Muscle of arm (tissue), 12 donors: ENCODE measurements around the gene BCL2. TPM values are rescaled to one million over a fixed set of nuclear protein-coding genes. Genes with fewer than 3 reads are reported as not detected.
A peak's percentile ranks its signal among the peaks of the same experiment; 100 is the strongest.

Source experiments
- DNase-seq: peaks from one replicate; pipeline ENCODE4 v3.0.0-alpha.2; 2013
- polyA plus RNA-seq, 12 donors: library from polyadenylated mRNA; unstranded; fragments of 120-200 nt; gene quantifications; one replicate each; pipeline ENCODE4 v1.2.1, GENCODE V29; 2013; ENCODE audit not compliant: insufficient read length in 12 of 12

BCL2 gene
- polyA plus RNA-seq, 12 donors, result 14.8 to 40.8 (median 19.9) TPM; not detected in 1

GRCh38 chr18:63183952-63184770 is 135.4 kb downstream of the BCL2 start:
- DNase-seq, result no peak

GRCh38 chr18:63183378-63183777 is 136.2 kb downstream of the BCL2 start:
- DNase-seq, result no peak

DNA sequence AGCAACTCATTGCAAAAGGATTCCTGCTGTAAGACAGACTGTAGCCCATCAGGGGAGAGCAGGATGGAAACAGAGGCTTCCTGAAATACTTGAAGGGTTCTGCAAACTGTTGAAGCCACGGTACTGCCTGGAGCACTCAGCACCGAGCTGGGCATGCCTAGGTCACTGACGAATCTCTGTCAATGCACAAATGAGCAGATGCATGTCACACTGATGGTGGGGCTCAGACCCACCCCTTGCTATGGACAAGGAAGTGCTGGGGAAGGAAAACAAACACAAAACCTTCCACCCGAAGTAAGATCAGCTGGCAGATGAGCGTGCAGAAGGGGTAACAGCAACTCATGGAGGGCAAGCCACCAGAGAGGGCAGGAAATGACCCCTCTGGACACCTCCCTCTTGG is 136.7 kb downstream of the BCL2 start:
- no peak for DNase-seq

DNA sequence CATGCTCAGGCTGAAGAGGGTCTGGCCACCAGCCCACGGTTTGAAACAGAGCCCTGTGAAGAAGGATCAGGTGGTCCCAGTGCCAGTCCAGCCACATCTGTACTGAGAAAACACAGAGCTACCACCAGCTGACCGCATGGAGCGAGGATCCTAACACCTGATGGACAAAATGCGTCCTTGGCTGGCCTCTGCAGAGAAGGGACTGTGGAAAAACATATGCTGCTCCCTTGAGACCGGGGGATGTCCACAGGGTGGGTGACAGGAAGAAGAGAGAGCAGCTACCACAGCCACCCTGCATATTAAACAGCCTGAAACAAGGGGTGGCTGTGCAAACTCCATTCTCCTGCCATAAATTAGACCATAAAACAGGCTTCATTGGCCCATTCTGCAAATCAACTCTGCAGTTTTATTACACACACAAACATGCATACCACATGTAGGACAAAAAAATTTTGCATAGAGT is 137.2 kb downstream of the BCL2 start:
- DNase-seq, result no peak

DNA sequence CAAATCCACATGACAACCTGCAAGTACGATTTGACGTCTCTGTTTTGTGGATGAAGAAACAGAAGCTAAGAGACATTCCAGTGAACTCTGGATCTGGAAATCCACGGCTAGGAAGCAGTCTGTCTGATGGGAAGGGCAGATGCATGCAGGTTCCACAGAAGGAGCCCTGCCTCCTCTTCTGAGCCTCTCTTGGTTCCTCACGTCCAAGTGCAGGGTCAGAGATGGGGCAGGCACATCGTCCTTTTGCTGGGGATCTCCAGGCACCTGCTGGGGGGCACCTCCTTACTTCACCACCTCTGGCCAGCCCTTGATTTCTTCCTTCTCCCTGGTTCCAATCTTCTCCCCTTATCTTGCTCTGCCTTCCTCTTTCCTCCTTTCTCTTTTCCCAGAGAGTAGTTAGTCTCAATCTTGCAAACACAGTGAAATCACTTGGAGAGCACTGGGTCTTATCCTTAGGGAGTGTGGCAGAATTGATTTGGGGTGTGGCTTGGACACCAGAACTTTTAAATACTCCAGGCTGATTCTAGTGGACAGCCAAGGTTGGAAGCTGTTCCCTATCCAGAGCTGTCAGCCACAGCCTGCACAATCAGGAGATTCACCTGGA is 137.8 kb downstream of the BCL2 start:
- DNase-seq, result no peak

DNA sequence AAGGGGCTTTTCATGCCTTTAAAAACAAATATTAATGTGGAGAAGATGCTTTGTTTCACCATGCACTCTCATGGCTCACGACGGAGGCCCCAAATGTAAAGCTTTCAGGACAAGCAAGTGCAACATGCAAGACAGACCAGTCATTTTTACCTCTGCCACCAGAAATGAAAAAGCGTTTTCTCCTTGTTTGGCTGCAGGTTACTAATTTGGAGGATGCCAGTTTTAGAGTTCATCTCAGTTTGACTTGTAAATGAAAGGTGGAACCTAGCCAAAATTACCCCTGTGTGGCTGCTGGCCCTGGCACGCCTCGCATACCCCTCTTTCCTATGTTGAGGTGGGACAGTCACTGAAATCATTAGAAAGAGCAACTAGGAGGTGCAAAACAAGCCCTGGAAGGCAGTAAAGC is 138.6 kb downstream of the BCL2 start:
- DNase-seq, result no peak

GRCh38 chr18:63180321-63180720 is 139.2 kb downstream of the BCL2 start:
- DNase-seq, result no peak

DNA sequence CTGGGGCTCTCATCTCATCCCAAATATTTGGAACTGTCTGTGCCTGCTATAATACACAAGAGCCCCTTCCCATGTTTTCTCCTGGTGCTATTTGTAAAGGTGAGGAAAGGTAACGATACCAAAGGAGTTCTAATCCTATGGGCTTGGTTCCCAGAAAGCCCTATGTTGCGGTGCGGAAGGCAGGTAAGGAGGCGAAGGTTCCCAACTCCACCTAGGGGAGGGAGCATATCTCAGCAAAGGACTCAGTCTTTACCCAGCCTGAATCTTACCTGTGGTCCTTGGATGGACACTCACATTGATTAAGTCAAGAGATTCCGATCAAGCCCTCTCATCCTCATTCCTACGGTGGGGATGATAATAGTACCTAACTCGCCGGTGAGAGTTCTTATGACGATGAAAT is 140.1 kb downstream of the BCL2 start:
- DNase-seq, result no peak

DNA sequence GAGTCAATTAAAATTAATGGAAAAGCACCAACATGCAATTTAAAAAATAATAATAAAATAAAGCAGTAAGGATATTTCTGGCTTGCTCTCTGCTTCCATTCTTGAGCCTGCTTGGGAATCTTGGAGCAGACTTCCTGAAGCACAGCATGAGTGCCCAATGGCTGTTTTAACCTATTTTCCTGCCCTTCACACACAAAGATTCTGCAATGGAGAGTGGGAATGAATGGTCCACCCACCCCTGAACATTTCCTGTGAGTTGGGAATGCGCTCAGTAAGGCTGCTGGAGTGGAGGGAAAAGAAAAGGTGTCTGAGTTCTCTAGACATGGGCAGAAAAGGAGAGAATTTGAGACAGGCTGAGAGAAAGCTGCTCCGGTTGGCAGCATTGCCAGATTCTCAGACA is 140.6 kb downstream of the BCL2 start:
- DNase-seq, result no peak

DNA sequence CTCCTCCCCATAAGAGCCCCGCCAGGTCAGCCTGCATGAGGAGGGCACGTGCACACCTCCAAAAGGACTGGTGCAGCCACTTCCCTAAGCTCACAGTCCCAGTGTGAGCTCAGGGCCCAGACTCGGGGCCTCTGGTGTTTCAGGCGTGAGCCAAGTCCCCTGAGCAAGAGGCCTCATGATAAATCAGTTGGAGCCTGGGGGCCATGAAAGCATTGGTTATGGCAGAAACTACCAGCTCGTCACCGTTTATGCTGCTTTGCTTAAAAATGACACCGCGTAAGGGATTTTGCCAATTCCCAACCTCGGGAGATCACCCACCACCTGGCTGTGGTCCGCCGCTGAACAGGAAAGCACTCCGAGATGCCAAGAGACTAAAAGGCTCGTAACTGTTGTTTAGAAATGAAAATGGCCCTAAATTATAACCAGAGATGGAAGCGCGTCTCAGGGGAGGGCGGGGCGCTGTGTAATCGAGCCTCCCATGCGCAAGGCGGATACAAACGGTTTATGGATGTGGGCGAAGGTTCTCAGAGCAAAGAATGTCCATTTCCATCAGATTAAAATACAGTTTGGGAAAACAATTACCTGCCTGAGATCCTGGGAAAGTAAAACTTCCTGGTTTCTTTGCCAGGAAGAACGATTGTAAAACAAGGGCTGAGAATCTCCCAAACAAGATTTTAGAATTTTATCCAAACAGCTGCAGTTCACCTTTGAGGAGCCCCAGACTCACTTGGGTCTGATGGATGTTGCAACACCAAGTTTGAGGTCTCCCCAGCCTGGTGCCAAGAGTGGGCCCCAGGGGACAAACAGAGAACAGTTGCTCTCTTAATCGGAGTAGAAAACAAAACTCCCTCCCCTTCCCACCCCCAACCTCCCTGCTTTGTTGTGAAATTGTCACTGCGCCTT is 141.4 kb downstream of the BCL2 start:
- DNase-seq, result peak; percentile 70

GRCh38 chr18:63177259-63177658 is 142.3 kb downstream of the BCL2 start:
- DNase-seq, result no peak

DNA sequence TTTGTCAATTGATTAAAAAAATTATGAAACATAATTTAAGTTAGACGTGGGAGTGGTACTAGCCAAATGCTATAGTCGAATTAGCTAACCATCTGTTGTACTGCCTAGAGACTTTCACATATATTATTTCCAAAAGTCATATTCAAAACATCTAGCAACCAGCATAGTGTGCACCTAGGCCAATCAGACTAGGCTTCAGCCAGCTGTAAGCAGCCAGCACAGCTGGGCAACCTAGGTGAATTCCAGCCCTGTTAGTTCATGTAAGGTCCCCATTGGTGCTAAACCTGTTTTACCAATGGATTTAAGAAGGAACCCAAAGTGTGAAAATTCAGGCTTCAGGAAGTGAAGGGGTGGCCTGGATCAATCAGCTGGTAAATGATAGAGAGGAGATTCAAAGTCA is 144.3 kb downstream of the BCL2 start:
- no peak for DNase-seq

DNA sequence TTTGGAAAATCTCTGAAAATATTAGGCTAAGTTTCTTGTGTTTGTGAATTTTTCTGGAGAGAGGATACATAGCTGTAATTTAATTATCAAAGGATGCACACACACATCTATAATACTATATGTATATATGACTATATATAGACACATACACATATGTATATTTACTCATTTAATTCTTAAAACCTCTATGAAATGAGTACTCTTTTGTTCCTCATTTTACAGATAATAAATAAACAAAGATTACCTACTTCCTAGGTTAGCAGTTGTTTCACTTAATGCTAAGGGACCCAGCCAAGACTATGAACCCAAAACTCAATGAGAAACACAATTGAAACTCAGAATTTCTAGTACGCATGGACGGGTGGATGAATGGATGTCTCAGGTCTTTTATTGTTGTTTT is 145.6 kb downstream of the BCL2 start:
- no peak for DNase-seq

GRCh38 chr18:63169853-63170252 is 149.7 kb downstream of the BCL2 start:
- DNase-seq, result no peak

DNA sequence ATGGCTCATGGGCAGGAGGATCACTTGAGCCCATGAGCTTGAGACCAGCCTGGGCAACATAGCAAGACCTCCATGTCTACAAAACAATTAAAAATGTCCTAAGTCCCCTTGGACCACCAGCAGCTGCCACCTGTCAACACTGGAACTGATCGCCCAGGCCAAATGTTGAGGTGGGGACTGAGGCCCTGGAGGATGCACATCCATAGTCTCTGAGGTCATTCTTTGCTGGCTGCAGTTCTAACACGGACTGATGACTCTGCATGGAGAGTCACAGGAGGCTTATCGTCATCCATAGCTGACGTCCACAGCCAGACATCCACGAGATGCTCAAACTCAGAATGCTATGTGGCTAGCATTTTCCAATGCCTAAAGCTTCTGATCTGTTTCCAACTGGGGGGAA is 151.3 kb downstream of the BCL2 start:
- DNase-seq, result no peak

GRCh38 chr18:63166142-63166541 is 153.4 kb downstream of the BCL2 start:
- DNase-seq, result no peak

- no peak for DNase-seq
Measured at GRCh38 chr18:63164396-63164795, 155.2 kb downstream of the BCL2 start.

GRCh38 chr18:63162271-63163014 is 157.1 kb downstream of the BCL2 start:
- DNase-seq, result no peak

- DNase-seq, result no peak
Measured at GRCh38 chr18:63161761-63162195, 157.8 kb downstream of the BCL2 start.

- DNase-seq, result no peak
Measured at GRCh38 chr18:63161032-63161760, 158.4 kb downstream of the BCL2 start.
